Natural killer cell (primary cell): ENCODE data around the gene ALG1. TPM values are rescaled to one million over a fixed set of nuclear protein-coding genes. Genes with fewer than 3 reads are reported as not detected.

Experiments used
- ATAC-seq, 3 donors: fragments of 150-1000 bp in 2 of 3; fragments of 200-7000 bp in 1 of 3; cut with Tn5 transposase; 1 replicate in 1 of 3; 2 replicates in 2 of 3; pipeline ENCODE4 v1.10.0; 2021; ENCODE audit warnings: mild to moderate bottlenecking in 2 of 3, moderate library complexity in 2 of 3
- DNase-seq, 2 donors: peaks; one replicate each; pipeline versions ENCODE4 v3.0.0 to v3.0.0-alpha.2; 2013 to 2021; ENCODE audit warnings: mixed read lengths in 1 of 2
- H3K27ac ChIP-seq: one replicate; pipeline ENCODE4 v1.5.1; 2013; ENCODE audit warnings: mild to moderate bottlenecking, low read length
- H3K27me3 ChIP-seq: one replicate; pipeline ENCODE4 v1.6.1; 2013; ENCODE audit warnings: low read length; ENCODE audit not compliant: control insufficient read depth, insufficient read depth
- H3K36me3 ChIP-seq: one replicate; pipeline ENCODE4 v1.6.1; 2013; ENCODE audit warnings: low read length; ENCODE audit not compliant: control insufficient read depth, insufficient read depth
- H3K4me1 ChIP-seq: one replicate; pipeline ENCODE4 v1.6.1; 2013; ENCODE audit warnings: low read length; ENCODE audit not compliant: control insufficient read depth, insufficient read depth
- H3K4me3 ChIP-seq: one replicate; pipeline ENCODE4 v1.5.1; 2013; ENCODE audit warnings: low read length
- H3K9me3 ChIP-seq: one replicate; pipeline ENCODE4 v1.6.1; 2013; ENCODE audit warnings: low read length; ENCODE audit not compliant: control insufficient read depth, insufficient read depth
- H3K27ac Mint-ChIP-seq, 2 donors: one replicate each; pipeline ENCODE4 v1.8.0; 2022; ENCODE audit warnings: mild to moderate bottlenecking in 2 of 2, mixed read lengths in 2 of 2, moderate library complexity in 1 of 2
- H3K27me3 Mint-ChIP-seq, 2 donors: one replicate each; pipeline ENCODE4 v1.8.0; 2022; ENCODE audit warnings: low read depth in 2 of 2, mixed read lengths in 2 of 2
- H3K36me3 Mint-ChIP-seq: one replicate; pipeline ENCODE4 v1.8.0; 2022; ENCODE audit warnings: mixed read lengths
- H3K4me1 Mint-ChIP-seq, 2 donors: one replicate each; pipeline ENCODE4 v1.8.0; 2022; ENCODE audit warnings: mixed read lengths in 2 of 2
- H3K4me3 Mint-ChIP-seq: one replicate; pipeline ENCODE4 v1.8.0; 2022; ENCODE audit warnings: mild to moderate bottlenecking, moderate library complexity, mixed read lengths
- H3K9me3 Mint-ChIP-seq, 2 donors: one replicate each; pipeline ENCODE4 v1.8.0; 2022; ENCODE audit warnings: mixed read lengths in 2 of 2
- CTCF ChIP-seq: fragments of 200-600 bp; IDR thresholded peaks from one replicate; pipeline ENCODE4 v1.8.0; 2022; ENCODE audit warnings: antibody characterized with exemption
- WGBS: methylation state at CpG from one replicate; pipeline ENCODE4 v1.1.7; 2013; ENCODE audit warnings: missing lambda C conversion rate; ENCODE audit not compliant: insufficient coverage; 5-methylcytosine and 5-hydroxymethylcytosine counted together
- intact Hi-C: fragments of 100-400 bp; cut with micrococcal nuclease; formaldehyde crosslinking; loops from one replicate; pipeline ENCODE4 v1.14.2; 2022
- total RNA-seq, 4 donors: library from RNA; stranded (reverse); fragments of 120-200 nt in 1 of 4; gene quantifications; one replicate each; pipeline versions ENCODE4 v1.2.3 to v1.2.4, GENCODE V29; 2013 to 2022

The ALG1 gene
- total RNA-seq, 3 donors from 2014 or later (not counting 1 experiment from before 2014, with no cell fraction given), result 13.4 to 20.0 (median 17.4) TPM

GRCh38 chr16:5032748-5033167, 38.9 kb upstream of the ALG1 start:
- Histone ChIP-seq H3K36me3 (peaks cover 5% of the 10 kb centered on the region), H3K27ac (no peak overlapping the region), H3K9me3 (no peaks in the 10 kb centered on the region), H3K4me1 (peaks cover 19% of the 10 kb centered on the region), H3K4me3 (peak overlapping the region; percentile 46), H3K27me3 (no peaks in the 10 kb centered on the region)
- Mint-ChIP-seq H3K9me3 (no peaks in the 10 kb centered on the region), H3K4me3 (peak overlapping the region; percentile 78), H3K27me3 (no peaks in the 10 kb centered on the region), H3K4me1 (peaks cover 14 to 20% of the 10 kb centered on the region in 2 donors), H3K36me3 (no peaks in the 10 kb centered on the region), H3K27ac (peak overlapping the region in 1 of 2 donors; percentile 88)
- ATAC-seq (no peak), DNase-seq (no peak)
- WGBS, result 57% methylated on average over 12 of the region's 12 CpGs
- no peak for TF ChIP-seq CTCF
- intact Hi-C loops, result loop anchor here (10.0 kb wide), 1 partner anchor 62 kb away; the partner anchor contains the start of gene EEF2KMT

GRCh38 chr16:5033256-5034166, 38.1 kb upstream of the ALG1 start, which contains the start of gene NAGPA:
NAGPA (minus strand) TSS chr16:5033935; CDS start chr16:5033914, 21 bp downstream.
- peak; percentile 88 to 97 (median 95) for ATAC-seq
- peak; percentile 81 to 88 for DNase-seq
- H3K9me3 ChIP-seq, result no peaks in the 10 kb centered on the region
- no peak for TF ChIP-seq CTCF
- no peaks in the 10 kb centered on the region for H3K36me3 Mint-ChIP-seq
- H3K4me3 ChIP-seq, result peak within 1 kb of the TSS; percentile 81
- no peaks in the 10 kb centered on the region for H3K27me3 ChIP-seq
- H3K36me3 ChIP-seq, result peaks cover 4% of the 10 kb centered on the region
- peak within 1 kb of the TSS; percentile 55 for H3K27ac ChIP-seq
- H3K9me3 Mint-ChIP-seq, result no peaks in the 10 kb centered on the region
- H3K27ac Mint-ChIP-seq, result peak within 1 kb of the TSS; percentile 80 to 88
- H3K4me3 Mint-ChIP-seq, result peak within 1 kb of the TSS; percentile 92
- intact Hi-C loops, result loop anchor here (10.0 kb wide), 1 partner anchor 61 kb away; the partner anchor contains the start of gene EEF2KMT
- H3K4me1 Mint-ChIP-seq, result peaks cover 14 to 20% of the 10 kb centered on the region in 2 donors
- H3K4me1 ChIP-seq, result peaks cover 19% of the 10 kb centered on the region
- under 1% methylated on average over 103 of the region's 104 CpGs for WGBS
- H3K27me3 Mint-ChIP-seq, result no peaks in the 10 kb centered on the region

GRCh38 chr16:5034167-5034523, 37.5 kb upstream of the ALG1 start:
- Histone ChIP-seq H3K27ac (peak overlapping the region; percentile 55), H3K4me1 (peaks cover 19% of the 10 kb centered on the region), H3K9me3 (no peaks in the 10 kb centered on the region), H3K4me3 (peak overlapping the region; percentile 81), H3K36me3 (no peaks in the 10 kb centered on the region), H3K27me3 (no peaks in the 10 kb centered on the region)
- Mint-ChIP-seq H3K27ac (peak overlapping the region; percentile 80 to 88), H3K27me3 (no peaks in the 10 kb centered on the region), H3K36me3 (no peaks in the 10 kb centered on the region), H3K4me1 (peaks cover 14 to 20% of the 10 kb centered on the region in 2 donors), H3K9me3 (no peaks in the 10 kb centered on the region), H3K4me3 (peak overlapping the region; percentile 92)
- intact Hi-C loops, result loop anchor here (10.0 kb wide), 1 partner anchor 61 kb away; the partner anchor contains the start of gene EEF2KMT
- ATAC-seq, result no peak
- 12% methylated on average over 2 of the region's 2 CpGs for WGBS
- TF ChIP-seq CTCF, result no peak
- no peak for DNase-seq
